HFF-Myc (cell line): Measurements from ENCODE around the gene CD248.

Experiments
- DNase-seq: peaks from one replicate; pipeline ENCODE4 v3.0.0-alpha.2; 2011; ENCODE audit warnings: low read depth; ENCODE audit errors: extremely low read depth
- H3K4me3 ChIP-seq: replicated peaks from 2 replicates; pipeline ENCODE4 v1.5.1; 2011; ENCODE audit warnings: low read depth, mild to moderate bottlenecking, control low read depth, low read length
- CTCF ChIP-seq: IDR thresholded peaks from 2 replicates; pipeline ENCODE4 v1.5.1; 2012; ENCODE audit warnings: mild to moderate bottlenecking, low read depth, low read length, control low read depth; ENCODE audit errors: missing control alignments

CD248 gene

GRCh38 chr11:66293777-66294625 is 22.8 kb downstream of the CD248 start:
- H3K4me3 ChIP-seq: no peak overlapping the region
- no peak for DNase-seq
- no peak for TF ChIP-seq CTCF

- no peak for TF ChIP-seq CTCF
Measured at GRCh38 chr11:66293352-66293751, 23.5 kb downstream of the CD248 start.

DNA sequence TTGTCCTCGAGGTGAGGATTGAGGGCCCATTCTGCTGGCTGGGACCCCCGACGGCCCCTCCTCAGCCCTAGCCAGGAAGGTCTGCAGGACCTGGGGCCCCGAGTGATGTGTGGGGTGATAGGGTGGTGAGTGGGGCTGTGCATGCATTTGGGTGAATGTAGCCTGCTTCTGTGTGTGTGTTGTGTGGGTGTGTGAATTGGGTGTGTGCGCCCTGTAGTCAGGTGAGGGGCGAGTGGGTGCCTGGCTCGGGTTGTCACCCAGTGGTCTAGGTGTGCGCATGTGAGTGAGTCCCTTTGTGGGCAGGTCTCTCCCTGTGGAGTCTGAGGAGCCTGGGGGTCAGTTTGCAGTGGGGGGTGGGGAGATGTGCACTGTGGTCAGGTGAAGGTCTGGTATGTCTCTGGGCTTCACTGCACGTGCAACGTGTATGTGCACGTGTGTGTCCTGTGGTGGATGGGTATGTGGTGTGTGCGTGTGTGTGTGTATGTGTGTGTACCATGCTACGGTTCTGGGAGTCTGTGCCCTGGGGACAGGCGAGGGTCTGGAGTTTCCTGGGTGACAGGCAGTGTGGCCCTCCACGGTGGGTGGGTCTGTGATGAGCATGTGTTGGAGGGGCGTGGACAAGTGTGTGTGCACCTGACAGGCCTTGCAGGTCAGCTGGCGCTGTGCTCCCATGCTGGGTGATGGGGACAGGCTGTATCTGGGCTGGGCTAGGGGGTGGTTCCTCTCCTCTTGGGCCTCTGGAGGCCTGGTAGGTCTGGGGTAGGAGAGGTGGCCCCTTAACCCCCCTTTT is 24.1 kb downstream of the CD248 start:
- no peak overlapping the region for H3K4me3 ChIP-seq
- DNase-seq: no peak
- no peak for TF ChIP-seq CTCF

More at GRCh38 chr11:66293352-66293751, 23.5 kb downstream of the CD248 start:
- no peak for DNase-seq
- no peak overlapping the region for H3K4me3 ChIP-seq

DNA sequence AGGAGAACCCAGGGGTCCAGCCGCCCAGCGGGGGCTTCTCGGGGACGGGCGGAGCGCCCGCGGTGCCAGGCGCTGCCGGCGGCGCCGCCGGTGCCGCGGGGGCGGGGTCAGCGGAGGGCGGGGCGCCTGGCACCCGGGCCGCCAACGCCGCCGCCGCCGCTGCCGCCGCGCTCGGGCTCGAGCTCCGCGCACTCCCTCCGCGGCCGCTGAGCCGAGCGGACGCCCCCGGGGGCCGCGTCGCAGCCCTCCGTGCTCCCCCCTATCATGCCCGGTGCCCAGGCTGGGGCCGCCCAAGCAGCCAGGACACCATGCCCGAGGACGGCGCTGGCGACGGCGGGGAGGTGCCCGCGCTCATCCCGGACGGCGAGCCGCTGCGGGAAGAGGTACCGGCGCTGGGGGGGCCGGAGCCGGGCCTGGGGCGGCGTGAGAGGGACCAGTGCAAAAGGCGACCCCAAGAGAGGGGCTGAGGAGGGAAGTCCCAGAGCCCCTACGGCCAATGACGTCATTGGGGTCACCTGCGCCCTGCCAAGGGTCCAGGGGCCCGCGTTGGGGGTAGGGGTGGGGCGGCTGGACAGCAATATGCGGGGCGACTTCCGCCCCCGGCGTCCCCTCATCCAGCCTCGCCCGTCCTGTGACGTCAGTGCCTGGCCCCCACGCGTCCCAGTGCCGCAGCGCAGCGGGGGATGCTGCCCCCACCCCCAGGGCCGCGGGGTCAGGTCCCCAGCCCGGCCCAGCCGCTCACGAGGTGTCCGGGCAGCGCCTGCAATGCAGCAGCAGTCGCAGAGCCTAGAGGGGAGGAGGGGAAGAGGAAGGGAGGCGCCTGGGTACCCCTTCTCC is 24.9 kb downstream of the CD248 start, which contains the start of gene TMEM151A:
TMEM151A (plus strand) TSS at position 189 of the 837 bp plus-strand sequence; CDS start at position 309, 120 bp downstream.
- no peak within 1 kb of the TSS for H3K4me3 ChIP-seq
- DNase-seq: no peak
- TF ChIP-seq CTCF: no peak

GRCh38 chr11:66291303-66291705 is 25.5 kb downstream of the CD248 start:
- DNase-seq: no peak
- H3K4me3 ChIP-seq: no peak overlapping the region
- TF ChIP-seq CTCF: no peak

DNA sequence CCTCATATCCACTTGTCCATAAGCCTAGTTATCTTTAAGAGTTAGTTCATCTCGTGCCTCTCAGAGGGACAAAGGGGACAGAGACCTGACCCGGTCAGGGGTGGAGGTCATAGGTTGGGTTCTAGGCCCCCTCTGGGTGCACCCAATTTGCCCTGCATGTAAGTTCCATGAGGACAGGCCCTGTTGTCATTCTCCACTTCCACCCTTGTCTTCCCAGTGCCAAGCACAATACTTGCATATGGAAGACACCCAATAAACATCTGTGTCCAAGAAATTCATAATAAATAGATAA is 26.6 kb downstream of the CD248 start:
- no peak for DNase-seq
- H3K4me3 ChIP-seq: peak overlapping the region; percentile 84; the same call in 1 of the 2 replicates
- no peak for TF ChIP-seq CTCF
